ENCODE results near the gene PCSK2. TPM values are rescaled to one million over a fixed set of nuclear protein-coding genes. Genes with fewer than 3 reads are reported as not detected.

Gene PCSK2
- total RNA-seq, 1 experiment from 2014 or later, result not detected

DNA sequence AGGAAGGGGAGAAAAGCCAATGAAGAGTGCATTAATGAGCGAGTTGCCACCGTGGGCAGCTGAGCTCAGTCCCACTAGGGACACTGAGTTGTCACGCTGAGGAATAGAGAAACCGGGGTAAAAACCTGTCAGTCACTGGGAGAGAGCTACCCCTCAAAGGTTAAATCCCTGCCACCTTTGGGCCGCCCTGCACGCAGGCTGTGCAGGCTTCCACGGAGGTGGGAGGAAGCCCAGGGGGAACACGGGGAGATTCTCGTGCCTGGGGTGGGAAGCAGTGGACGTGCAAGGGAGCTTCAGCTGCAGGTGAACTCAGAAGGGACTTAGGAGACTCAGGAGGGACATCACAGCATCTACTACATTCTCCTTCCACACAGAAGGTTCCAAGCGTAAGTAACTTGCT lies 253.9 kb downstream of the PCSK2 start:
- POLR2A ChIA-PET, result no interaction called here
- Mint-ChIP-seq H3K27me3 (ENCODE audit: insufficient read depth, unreplicated experiment) (peaks cover 16% of the 10 kb centered on the region), H3K36me3 (ENCODE audit: insufficient read depth, unreplicated experiment) (no peaks in the 10 kb centered on the region), H3K4me3 (ENCODE audit: unreplicated experiment) (no peak overlapping the region), H3K4me1 (ENCODE audit: insufficient read depth, unreplicated experiment) (no peaks in the 10 kb centered on the region), H3K27ac (ENCODE audit: low read depth, unreplicated experiment) (no peak overlapping the region), H3K9me3 (ENCODE audit: unreplicated experiment) (no peaks in the 10 kb centered on the region)
- TF ChIP-seq, protein P1, sequence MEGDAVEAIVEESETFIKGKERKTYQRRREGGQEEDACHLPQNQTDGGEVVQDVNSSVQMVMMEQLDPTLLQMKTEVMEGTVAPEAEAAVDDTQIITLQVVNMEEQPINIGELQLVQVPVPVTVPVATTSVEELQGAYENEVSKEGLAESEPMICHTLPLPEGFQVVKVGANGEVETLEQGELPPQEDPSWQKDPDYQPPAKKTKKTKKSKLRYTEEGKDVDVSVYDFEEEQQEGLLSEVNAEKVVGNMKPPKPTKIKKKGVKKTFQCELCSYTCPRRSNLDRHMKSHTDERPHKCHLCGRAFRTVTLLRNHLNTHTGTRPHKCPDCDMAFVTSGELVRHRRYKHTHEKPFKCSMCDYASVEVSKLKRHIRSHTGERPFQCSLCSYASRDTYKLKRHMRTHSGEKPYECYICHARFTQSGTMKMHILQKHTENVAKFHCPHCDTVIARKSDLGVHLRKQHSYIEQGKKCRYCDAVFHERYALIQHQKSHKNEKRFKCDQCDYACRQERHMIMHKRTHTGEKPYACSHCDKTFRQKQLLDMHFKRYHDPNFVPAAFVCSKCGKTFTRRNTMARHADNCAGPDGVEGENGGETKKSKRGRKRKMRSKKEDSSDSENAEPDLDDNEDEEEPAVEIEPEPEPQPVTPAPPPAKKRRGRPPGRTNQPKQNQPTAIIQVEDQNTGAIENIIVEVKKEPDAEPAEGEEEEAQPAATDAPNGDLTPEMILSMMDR (IDR thresholded peaks at IDR 0.05; ENCODE audit: unreplicated experiment), result no peak
- no TSS peak for BruUV-seq (replicated peaks)
- intact Hi-C loops (cut with micrococcal nuclease), result no loop called here
- CTCF ChIA-PET, result interaction anchor here (1.2 kb wide), 1 partner anchor 681 kb away, joined by 3 read pairs; no protein-coding TSS in a partner anchor
- DNase-seq (ENCODE audit: unreplicated experiment), result no peak

DNA sequence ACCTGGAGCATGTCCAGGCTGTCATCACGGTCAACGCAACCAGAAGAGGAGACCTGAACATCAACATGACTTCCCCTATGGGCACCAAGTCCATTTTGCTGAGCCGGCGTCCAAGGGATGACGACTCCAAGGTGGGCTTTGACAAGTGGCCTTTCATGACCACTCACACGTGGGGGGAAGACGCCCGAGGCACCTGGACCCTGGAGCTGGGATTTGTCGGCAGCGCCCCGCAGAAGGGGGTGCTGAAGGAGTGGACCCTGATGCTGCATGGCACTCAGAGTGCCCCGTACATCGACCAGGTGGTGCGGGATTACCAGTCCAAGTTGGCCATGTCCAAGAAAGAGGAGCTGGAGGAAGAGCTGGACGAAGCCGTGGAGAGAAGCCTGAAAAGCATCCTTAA lies 254.8 kb downstream of the PCSK2 start:
- no TSS peak for BruUV-seq (replicated peaks)
- POLR2A ChIA-PET, result no interaction called here
- Mint-ChIP-seq H3K4me1 (ENCODE audit: insufficient read depth, unreplicated experiment) (no peaks in the 10 kb centered on the region), H3K36me3 (ENCODE audit: insufficient read depth, unreplicated experiment) (no peaks in the 10 kb centered on the region), H3K27ac (ENCODE audit: low read depth, unreplicated experiment) (no peak overlapping the region), H3K4me3 (ENCODE audit: unreplicated experiment) (no peak overlapping the region), H3K9me3 (ENCODE audit: unreplicated experiment) (no peaks in the 10 kb centered on the region), H3K27me3 (ENCODE audit: insufficient read depth, unreplicated experiment) (peaks cover 26% of the 10 kb centered on the region)
- CTCF ChIA-PET, result interaction anchor here (0.6 to 1.2 kb wide), 6 partner anchors 17 to 682 kb away, joined by 3 read pairs; no protein-coding TSS in a partner anchor
- TF ChIP-seq, protein P1 (IDR thresholded peaks at IDR 0.05; ENCODE audit: unreplicated experiment), result no peak
- intact Hi-C loops (cut with micrococcal nuclease), result no loop called here
- no peak for DNase-seq (ENCODE audit: unreplicated experiment)

DNA sequence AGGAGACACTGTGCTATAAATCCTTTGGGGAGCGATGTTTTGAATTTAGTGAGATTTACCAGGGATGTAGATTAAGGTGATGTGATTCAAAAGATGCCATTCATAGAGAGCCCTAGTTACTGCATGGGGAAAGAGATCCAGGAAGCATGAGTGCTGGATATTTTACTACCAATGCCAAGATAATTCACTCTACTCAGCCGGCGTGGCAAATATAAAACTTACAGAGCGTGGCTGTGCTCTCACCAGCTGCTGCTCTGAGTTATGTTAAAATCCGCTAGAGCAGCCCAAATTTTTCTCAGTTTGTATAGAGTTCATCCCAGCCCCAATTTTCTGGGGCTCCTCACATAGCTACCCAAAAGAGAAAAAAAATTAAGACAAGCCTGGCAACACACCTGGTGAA lies 255.7 kb downstream of the PCSK2 start:
- CTCF ChIA-PET, result interaction anchor here (0.6 to 1.1 kb wide), 7 partner anchors 16 to 1027 kb away, joined by 3 to 4 read pairs (median 3); no protein-coding TSS in a partner anchor
- no TSS peak for BruUV-seq (replicated peaks)
- no peak for DNase-seq (ENCODE audit: unreplicated experiment)
- Mint-ChIP-seq H3K36me3 (ENCODE audit: insufficient read depth, unreplicated experiment) (no peaks in the 10 kb centered on the region), H3K4me3 (ENCODE audit: unreplicated experiment) (no peak overlapping the region), H3K9me3 (ENCODE audit: unreplicated experiment) (no peaks in the 10 kb centered on the region), H3K4me1 (ENCODE audit: insufficient read depth, unreplicated experiment) (no peaks in the 10 kb centered on the region), H3K27ac (ENCODE audit: low read depth, unreplicated experiment) (no peak overlapping the region), H3K27me3 (ENCODE audit: insufficient read depth, unreplicated experiment) (peaks cover 35% of the 10 kb centered on the region)
- TF ChIP-seq, protein P1 (IDR thresholded peaks at IDR 0.05; ENCODE audit: unreplicated experiment), result no peak
- POLR2A ChIA-PET, result interaction anchor here (0.6 to 0.7 kb wide), 3 partner anchors 12 to 687 kb away, joined by 3 to 5 read pairs (median 3); no protein-coding TSS in a partner anchor
- intact Hi-C loops (cut with micrococcal nuclease), result no loop called here

DNA sequence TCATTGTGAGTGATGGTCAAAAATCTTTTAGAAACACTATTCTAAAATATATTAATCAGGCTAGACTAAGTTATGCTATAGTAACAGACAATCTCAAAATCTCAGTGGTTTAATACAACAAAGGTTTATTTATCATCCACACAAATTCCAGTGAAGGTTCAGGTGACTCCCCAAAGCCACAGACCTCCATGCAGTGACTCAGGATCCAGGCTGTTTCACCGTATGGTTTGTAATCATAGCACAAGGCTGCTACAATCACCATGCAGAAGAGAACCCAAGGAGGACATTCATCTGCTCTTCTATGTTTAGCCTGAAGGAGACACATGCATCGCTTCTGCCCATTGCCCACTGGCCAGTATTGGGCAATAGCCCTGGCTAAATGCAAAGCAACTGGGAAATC lies 258.2 kb downstream of the PCSK2 start:
- BruUV-seq (replicated peaks), result no TSS peak
- TF ChIP-seq, protein P1 (IDR thresholded peaks at IDR 0.05; ENCODE audit: unreplicated experiment), result no peak
- no peak for DNase-seq (ENCODE audit: unreplicated experiment)
- CTCF ChIA-PET, result no interaction called here
- H3K27ac Mint-ChIP-seq (ENCODE audit: low read depth, unreplicated experiment), result no peak overlapping the region
- H3K4me3 Mint-ChIP-seq (ENCODE audit: unreplicated experiment), result no peak overlapping the region
- intact Hi-C loops (cut with micrococcal nuclease), result no loop called here
- H3K27me3 Mint-ChIP-seq (ENCODE audit: insufficient read depth, unreplicated experiment), result peaks cover 36% of the 10 kb centered on the region
- POLR2A ChIA-PET, result interaction anchor here (0.6 kb wide), 1 partner anchor 809 kb away, joined by 3 read pairs; no protein-coding TSS in a partner anchor
- no peaks in the 10 kb centered on the region for H3K9me3 Mint-ChIP-seq (ENCODE audit: unreplicated experiment)
- no peaks in the 10 kb centered on the region for H3K4me1 Mint-ChIP-seq (ENCODE audit: insufficient read depth, unreplicated experiment)
- H3K36me3 Mint-ChIP-seq (ENCODE audit: insufficient read depth, unreplicated experiment), result no peaks in the 10 kb centered on the region

Measured in MCF 10A (cell line).